Sigmoid colon (tissue), 4 donors: Measurements from ENCODE around the gene PDE6D.

Source experiments
- EP300 ChIP-seq, 4 donors: sonication (generic); formaldehyde crosslinking; IDR thresholded peaks; one replicate each; pipeline ENCODE4 v1.6.1; 2017; ENCODE audit warnings: antibody characterized with exemption in 4 of 4
- POLR2A ChIP-seq, 2 donors: fragments of 450-650 bp; IDR thresholded peaks; one replicate each; pipeline ENCODE4 v1.6.1; 2016; ENCODE audit warnings: antibody characterized with exemption in 2 of 2, mild to moderate bottlenecking in 2 of 2, moderate library complexity in 2 of 2
- POLR2AphosphoS5 ChIP-seq, 4 donors: sonication (generic); formaldehyde crosslinking; IDR thresholded peaks; one replicate each; pipeline ENCODE4 v1.6.1; 2017; ENCODE audit warnings: antibody characterized with exemption in 4 of 4
- TF ChIP-seq, protein P1 (sequence below), 4 experiments: fragments of 450-650 bp in 3 of 4; fragments of 200-600 bp in 1 of 4; IDR thresholded peaks; one replicate each; pipeline ENCODE4 v1.5.1; 2016 to 2019; ENCODE audit warnings: antibody characterized with exemption in 4 of 4, mild to moderate bottlenecking in 3 of 4, moderate library complexity in 2 of 4

- TF ChIP-seq, protein P1, sequence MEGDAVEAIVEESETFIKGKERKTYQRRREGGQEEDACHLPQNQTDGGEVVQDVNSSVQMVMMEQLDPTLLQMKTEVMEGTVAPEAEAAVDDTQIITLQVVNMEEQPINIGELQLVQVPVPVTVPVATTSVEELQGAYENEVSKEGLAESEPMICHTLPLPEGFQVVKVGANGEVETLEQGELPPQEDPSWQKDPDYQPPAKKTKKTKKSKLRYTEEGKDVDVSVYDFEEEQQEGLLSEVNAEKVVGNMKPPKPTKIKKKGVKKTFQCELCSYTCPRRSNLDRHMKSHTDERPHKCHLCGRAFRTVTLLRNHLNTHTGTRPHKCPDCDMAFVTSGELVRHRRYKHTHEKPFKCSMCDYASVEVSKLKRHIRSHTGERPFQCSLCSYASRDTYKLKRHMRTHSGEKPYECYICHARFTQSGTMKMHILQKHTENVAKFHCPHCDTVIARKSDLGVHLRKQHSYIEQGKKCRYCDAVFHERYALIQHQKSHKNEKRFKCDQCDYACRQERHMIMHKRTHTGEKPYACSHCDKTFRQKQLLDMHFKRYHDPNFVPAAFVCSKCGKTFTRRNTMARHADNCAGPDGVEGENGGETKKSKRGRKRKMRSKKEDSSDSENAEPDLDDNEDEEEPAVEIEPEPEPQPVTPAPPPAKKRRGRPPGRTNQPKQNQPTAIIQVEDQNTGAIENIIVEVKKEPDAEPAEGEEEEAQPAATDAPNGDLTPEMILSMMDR (IDR thresholded peaks at IDR 0.05): no peak
- TF ChIP-seq POLR2AphosphoS5 (IDR thresholded peaks at IDR 0.05): no peak
- no peak for TF ChIP-seq POLR2A (IDR thresholded peaks at IDR 0.05)
- TF ChIP-seq EP300 (IDR thresholded peaks at IDR 0.05): no peak
Observed at GRCh38 chr2:231752061-231752460, 29.0 kb downstream of the PDE6D start.
